ENCODE data around the gene MRPL58. TPM values are rescaled to one million over a fixed set of nuclear protein-coding genes. Genes with fewer than 3 reads are reported as not detected.

MRPL58 gene
- total and polyA plus RNA-seq, 2 experiments from 2014 or later = 29.8 to 39.3 TPM

DNA sequence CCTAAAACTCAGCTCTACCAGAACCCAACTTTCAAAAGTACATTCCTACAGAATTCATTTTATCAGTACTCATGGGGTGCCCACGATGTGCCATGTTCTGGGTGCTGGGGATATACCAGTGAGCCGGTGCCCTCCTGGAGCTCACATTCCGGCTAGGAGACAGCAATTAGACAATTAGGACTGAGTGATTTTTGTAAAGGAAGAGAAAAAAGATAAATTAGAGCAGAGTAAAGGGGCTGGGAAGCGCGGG, 449 bp upstream of the MRPL58 start:
- peaks cover 12% of the 10 kb centered on the region for H3K4me1 ChIP-seq (ENCODE audit: insufficient read depth)
- no peaks in the 10 kb centered on the region for H3K9me2 ChIP-seq (replicated peaks; ENCODE audit: insufficient read depth)
- peak overlapping the region; percentile 93 for H2AFZ ChIP-seq
- peak overlapping the region; percentile 96 for H3K27ac ChIP-seq
- H3K4me2 ChIP-seq = peak overlapping the region; percentile 89
- H3K27me3 ChIP-seq = no peaks in the 10 kb centered on the region
- no peak for DNase-seq (ENCODE audit: low spot score)
- WGBS (ENCODE audit: low lambda C conversion rate, missing lambda C conversion rate) = 38% methylated on average over 5 of the region's 5 CpGs
- H3K79me2 ChIP-seq = peaks cover 17% of the 10 kb centered on the region
- no peak for TF ChIP-seq EZH2phosphoT487 (IDR thresholded peaks at IDR 0.05; ENCODE audit: low read depth, severe bottlenecking, unreplicated experiment)
- no peak for TF ChIP-seq CTCF (IDR thresholded peaks at IDR 0.05; ENCODE audit: poor library complexity)
- TF ChIP-seq EZH2 (IDR thresholded peaks at IDR 0.05; ENCODE audit: borderline replicate concordance) = no peak
- H4K20me1 ChIP-seq (ENCODE audit: insufficient read depth, poor library complexity, severe bottlenecking) = no peaks in the 10 kb centered on the region
- no peaks in the 10 kb centered on the region for H3K36me3 ChIP-seq (replicated peaks; ENCODE audit: insufficient read depth, low read depth)
- H3K9me3 ChIP-seq (ENCODE audit: low read depth) = no peaks in the 10 kb centered on the region
- peak overlapping the region; percentile 28 for H3K4me3 ChIP-seq

DNA sequence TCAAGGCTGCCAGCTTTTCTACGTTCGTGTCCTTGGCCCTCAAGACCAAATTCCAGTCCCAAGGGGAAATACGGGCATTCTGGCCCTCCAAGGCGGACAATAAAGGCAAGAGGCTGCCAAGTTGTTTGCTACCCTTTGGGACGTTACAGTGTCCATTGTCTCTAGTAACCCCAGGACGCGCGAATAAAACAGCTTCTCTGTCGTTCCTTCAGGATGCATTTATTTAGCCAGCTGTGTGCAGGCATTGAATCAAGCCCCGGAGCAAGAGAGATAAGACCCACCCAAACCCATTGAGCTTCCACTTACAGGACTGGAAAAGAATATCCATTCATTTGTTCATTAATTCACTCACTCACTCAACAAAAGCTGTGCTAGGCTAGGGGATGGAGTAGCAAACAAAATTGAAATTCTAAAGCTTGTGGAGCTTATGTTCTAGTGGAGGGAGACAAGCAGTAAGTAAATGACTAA, 656 bp downstream of the MRPL58 start:
- Histone ChIP-seq H3K79me2 (peaks cover 17% of the 10 kb centered on the region), H3K4me2 (peak overlapping the region; percentile 89), H4K20me1 (ENCODE audit: insufficient read depth, poor library complexity, severe bottlenecking) (no peaks in the 10 kb centered on the region), H2AFZ (peak overlapping the region; percentile 93), H3K9me2 (replicated peaks; ENCODE audit: insufficient read depth) (no peaks in the 10 kb centered on the region), H3K27me3 (no peaks in the 10 kb centered on the region), H3K9me3 (ENCODE audit: low read depth) (no peaks in the 10 kb centered on the region), H3K36me3 (replicated peaks; ENCODE audit: insufficient read depth, low read depth) (no peaks in the 10 kb centered on the region), H3K4me3 (peak overlapping the region; percentile 80), H3K27ac (peak overlapping the region; percentile 96), H3K4me1 (ENCODE audit: insufficient read depth) (peaks cover 12% of the 10 kb centered on the region)
- TF ChIP-seq EZH2phosphoT487 (IDR thresholded peaks at IDR 0.05; ENCODE audit: low read depth, severe bottlenecking, unreplicated experiment) (no peak), EZH2 (IDR thresholded peaks at IDR 0.05; ENCODE audit: borderline replicate concordance) (no peak), CTCF (IDR thresholded peaks at IDR 0.05; ENCODE audit: poor library complexity) (no peak)
- 3% methylated on average over 10 of the region's 10 CpGs for whole genome bisulfite sequencing (ENCODE audit: low lambda C conversion rate, missing lambda C conversion rate)
- no peak for DNase-seq (ENCODE audit: low spot score)

- H3K4me2 ChIP-seq = no peak overlapping the region
- no peaks in the 10 kb centered on the region for H3K36me3 ChIP-seq (replicated peaks; ENCODE audit: insufficient read depth, low read depth)
- no peak overlapping the region for H3K4me3 ChIP-seq
- H3K4me1 ChIP-seq (ENCODE audit: insufficient read depth) = no peaks in the 10 kb centered on the region
- H3K27ac ChIP-seq = no peak overlapping the region
- no peak for TF ChIP-seq CTCF (IDR thresholded peaks at IDR 0.05; ENCODE audit: poor library complexity)
- 97% methylated on average over 5 of the region's 5 CpGs for WGBS (ENCODE audit: low lambda C conversion rate, missing lambda C conversion rate)
- no peaks in the 10 kb centered on the region for H3K27me3 ChIP-seq
- no peaks in the 10 kb centered on the region for H3K9me2 ChIP-seq (replicated peaks; ENCODE audit: insufficient read depth)
- DNase-seq (ENCODE audit: low spot score) = no peak
- peaks cover 8% of the 10 kb centered on the region for H3K79me2 ChIP-seq
- no peaks in the 10 kb centered on the region for H4K20me1 ChIP-seq (ENCODE audit: insufficient read depth, poor library complexity, severe bottlenecking)
- H3K9me3 ChIP-seq (ENCODE audit: low read depth) = no peaks in the 10 kb centered on the region
- no peak overlapping the region for H2AFZ ChIP-seq
These were observed 6.7 kb downstream of the MRPL58 start for GRCh38 chr17:75019146-75019545.

DNA sequence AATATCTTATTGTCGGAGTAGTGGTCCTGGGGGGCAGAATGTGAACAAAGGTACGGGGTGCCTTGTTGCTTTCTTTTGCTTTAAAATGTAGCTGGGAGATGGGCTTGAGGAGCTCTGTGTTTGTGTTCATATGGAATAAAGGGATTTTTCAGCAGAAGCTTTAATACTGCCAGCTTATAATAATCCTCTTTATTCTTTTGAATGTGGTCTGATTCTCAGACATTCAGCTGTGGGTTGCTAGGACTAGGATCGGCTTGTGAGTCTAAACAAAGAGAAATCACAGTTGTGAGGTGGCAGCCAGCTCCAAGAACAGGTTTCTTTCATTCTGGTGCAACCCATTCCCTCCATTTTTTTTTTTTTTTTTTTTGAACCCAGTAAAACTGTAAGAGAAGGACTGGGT, 7.2 kb downstream of the MRPL58 start:
- H3K9me2 ChIP-seq (replicated peaks; ENCODE audit: insufficient read depth) = no peaks in the 10 kb centered on the region
- DNase-seq (ENCODE audit: low spot score) = no peak
- 93% methylated on average over 3 of the region's 3 CpGs for WGBS (ENCODE audit: low lambda C conversion rate, missing lambda C conversion rate)
- no peaks in the 10 kb centered on the region for H3K36me3 ChIP-seq (replicated peaks; ENCODE audit: insufficient read depth, low read depth)
- H3K4me1 ChIP-seq (ENCODE audit: insufficient read depth) = no peaks in the 10 kb centered on the region
- H4K20me1 ChIP-seq (ENCODE audit: insufficient read depth, poor library complexity, severe bottlenecking) = no peaks in the 10 kb centered on the region
- no peak overlapping the region for H2AFZ ChIP-seq
- no peak overlapping the region for H3K4me3 ChIP-seq
- no peak overlapping the region for H3K27ac ChIP-seq
- H3K79me2 ChIP-seq = peaks cover 4% of the 10 kb centered on the region
- no peak overlapping the region for H3K4me2 ChIP-seq
- no peaks in the 10 kb centered on the region for H3K27me3 ChIP-seq
- TF ChIP-seq EZH2phosphoT487 (IDR thresholded peaks at IDR 0.05; ENCODE audit: low read depth, severe bottlenecking, unreplicated experiment) = no peak
- TF ChIP-seq CTCF (IDR thresholded peaks at IDR 0.05; ENCODE audit: poor library complexity) = no peak
- TF ChIP-seq EZH2 (IDR thresholded peaks at IDR 0.05; ENCODE audit: borderline replicate concordance) = no peak
- H3K9me3 ChIP-seq (ENCODE audit: low read depth) = no peaks in the 10 kb centered on the region
